HAP-1 (cell line): ENCODE measurements around the gene PLA2G2A.
"Not testable (repeated sequence)": the region's sequence is repeated elsewhere in the genome, so short reads cannot be mapped to it uniquely, and the experiment has no call there.

Source experiments
- DNase-seq, 2 experiments: peaks; one replicate each; pipeline ENCODE4 v3.0.0-alpha.2; 2016 to 2020; ENCODE audit warnings: low spot score in 2 of 2
- H3K27me3 ChIP-seq: fragments of 250-450 bp; sonication (Bioruptor Pico); 2 replicates; pipeline ENCODE4 v1.5.1; 2020; ENCODE audit warnings: low read depth, mild to moderate bottlenecking, moderate library complexity
- H3K36me3 ChIP-seq: fragments of 250-450 bp; sonication (Bioruptor Pico); replicated peaks from 2 replicates; pipeline ENCODE4 v1.5.1; 2020; ENCODE audit warnings: mild to moderate bottlenecking
- H3K4me1 ChIP-seq: fragments of 250-450 bp; sonication (Bioruptor Pico); 2 replicates; pipeline ENCODE4 v1.5.1; 2020; ENCODE audit warnings: mild to moderate bottlenecking
- H3K4me3 ChIP-seq: fragments of 250-450 bp; sonication (Bioruptor Pico); 2 replicates; pipeline ENCODE4 v1.5.1; 2020; ENCODE audit warnings: mild to moderate bottlenecking, moderate library complexity
- H3K9me3 ChIP-seq: fragments of 250-450 bp; sonication (Bioruptor Pico); 2 replicates; pipeline ENCODE4 v1.5.1; 2020; ENCODE audit warnings: mild to moderate bottlenecking, moderate library complexity
- in situ Hi-C: fragments of 300-500 bp; cut with MboI; formaldehyde crosslinking; loops from 3 replicates; pipeline ENCODE4 v1.14.3; 2020; ENCODE audit warnings: low sequenced_read_pairs, inconsistent platforms, mixed read lengths

The PLA2G2A gene

DNA sequence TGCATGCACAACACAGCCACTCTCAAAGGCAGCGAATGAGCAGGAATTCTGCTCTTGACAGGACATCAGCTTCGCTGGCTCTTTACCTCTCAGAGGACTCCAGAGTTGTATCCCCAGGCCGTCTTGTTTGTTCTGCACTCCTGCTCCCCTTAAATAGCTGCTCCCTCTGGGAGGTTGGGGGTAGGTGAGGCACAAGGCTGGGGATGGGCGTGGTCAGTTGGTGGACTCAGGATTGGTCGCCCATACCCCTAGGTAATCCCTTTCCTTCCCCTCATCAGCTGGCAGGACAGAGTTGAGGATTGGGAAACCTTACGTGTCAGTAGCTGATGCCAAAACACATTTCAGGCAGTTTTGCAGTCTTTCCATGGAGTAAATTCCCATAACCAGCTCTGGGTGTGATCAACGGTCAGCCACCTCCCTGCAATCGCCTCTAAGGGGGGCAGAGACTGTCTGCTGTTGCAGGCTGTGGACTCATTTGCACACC is at the start of gene PLA2G2A:
PLA2G2A (minus strand) TSS at position 125 of the 484 bp plus-strand sequence. CDS start 845 bp downstream, outside the sequence.
- in situ Hi-C loops: no loop called here
- Histone ChIP-seq H3K36me3 (no peaks in the 10 kb centered on the region), H3K27me3 (peaks cover 13% of the 10 kb centered on the region), H3K9me3 (no peaks in the 10 kb centered on the region), H3K4me3 (no peak within 1 kb of the TSS), H3K4me1 (no peaks in the 10 kb centered on the region)
- no peak for DNase-seq

- no peak for DNase-seq
- H3K9me3 ChIP-seq: no peaks in the 10 kb centered on the region
- H3K36me3 ChIP-seq: no peaks in the 10 kb centered on the region
- no peaks in the 10 kb centered on the region; the same call in 1 of the 2 replicates for H3K27me3 ChIP-seq
- H3K4me1 ChIP-seq: no peaks in the 10 kb centered on the region
- H3K4me3 ChIP-seq: no peak overlapping the region
- in situ Hi-C loops: no loop called here
Measured at GRCh38 chr1:20028726-20029125, 49.3 kb upstream of the PLA2G2A start.

GRCh38 chr1:20028125-20028524 is 48.7 kb upstream of the PLA2G2A start:
- Histone ChIP-seq H3K4me3 (no peak overlapping the region), H3K36me3 (no peaks in the 10 kb centered on the region), H3K4me1 (no peaks in the 10 kb centered on the region), H3K9me3 (no peaks in the 10 kb centered on the region), H3K27me3 (no peaks in the 10 kb centered on the region; the same call in 1 of the 2 replicates)
- DNase-seq: no peak
- in situ Hi-C loops: no loop called here

- H3K9me3 ChIP-seq: no peaks in the 10 kb centered on the region
- H3K4me3 ChIP-seq: no peak overlapping the region
- no peaks in the 10 kb centered on the region for H3K36me3 ChIP-seq
- no peaks in the 10 kb centered on the region for H3K27me3 ChIP-seq
- H3K4me1 ChIP-seq: no peaks in the 10 kb centered on the region
- no peak for DNase-seq
- in situ Hi-C loops: no loop called here
Measured at GRCh38 chr1:20017741-20018140, 38.3 kb upstream of the PLA2G2A start.

DNA sequence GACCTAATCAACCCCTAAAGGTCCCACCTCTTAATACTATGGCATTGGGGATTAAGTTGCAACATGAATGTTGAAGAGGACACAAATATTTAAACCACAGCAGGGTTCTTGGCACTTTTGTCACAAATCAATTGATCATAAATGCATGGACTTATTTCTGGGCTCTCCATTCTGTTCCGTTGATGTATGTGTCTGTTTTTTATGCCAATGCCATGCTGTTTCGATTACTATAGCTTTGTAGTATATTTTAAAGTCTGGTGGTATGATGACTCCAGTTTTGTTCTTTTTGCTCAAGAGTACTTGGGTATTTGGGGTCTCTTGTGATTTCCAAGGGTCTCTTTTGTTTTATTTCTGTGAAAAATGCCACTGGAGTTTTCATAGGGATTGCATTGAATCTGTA is 34.7 kb upstream of the PLA2G2A start:
- in situ Hi-C loops: no loop called here
- no peak for DNase-seq
- Histone ChIP-seq H3K9me3 (no peaks in the 10 kb centered on the region), H3K36me3 (no peaks in the 10 kb centered on the region), H3K27me3 (no peaks in the 10 kb centered on the region), H3K4me1 (no peaks in the 10 kb centered on the region), H3K4me3 (no peak overlapping the region)

- Histone ChIP-seq H3K9me3 (no peaks in the 10 kb centered on the region), H3K36me3 (no peaks in the 10 kb centered on the region), H3K4me3 (no peak overlapping the region), H3K4me1 (no peaks in the 10 kb centered on the region), H3K27me3 (no peaks in the 10 kb centered on the region)
- no peak for DNase-seq
- in situ Hi-C loops: no loop called here
Measured at GRCh38 chr1:20010016-20010415, 30.6 kb upstream of the PLA2G2A start.

GRCh38 chr1:20009212-20009611 is 29.8 kb upstream of the PLA2G2A start:
- in situ Hi-C loops: no loop called here
- no peaks in the 10 kb centered on the region for H3K36me3 ChIP-seq
- no peak for DNase-seq
- H3K27me3 ChIP-seq: no peaks in the 10 kb centered on the region
- H3K9me3 ChIP-seq: no peaks in the 10 kb centered on the region
- H3K4me1 ChIP-seq: no peaks in the 10 kb centered on the region
- H3K4me3 ChIP-seq: no peak overlapping the region

DNA sequence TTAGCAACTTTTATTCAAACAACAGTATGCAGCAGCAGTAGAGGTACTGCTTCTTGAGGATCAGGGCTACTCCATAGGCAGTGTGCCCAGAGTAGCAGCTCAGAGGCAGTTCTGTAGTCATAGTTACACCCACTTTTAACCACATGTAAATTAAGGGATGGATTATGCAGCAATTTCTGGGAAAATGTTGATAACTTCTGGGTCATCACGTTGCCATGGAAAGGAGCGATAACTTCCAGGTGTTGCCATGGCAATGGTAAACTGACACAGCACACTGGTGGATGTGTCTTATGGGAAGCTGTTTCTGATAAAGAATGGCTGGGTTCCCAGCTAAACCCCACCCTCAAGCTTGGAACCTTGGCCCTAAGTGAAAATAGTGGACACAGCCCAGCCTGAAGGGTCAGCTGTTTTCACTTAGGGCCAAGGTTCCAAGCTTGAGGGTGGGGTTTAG is 29.0 kb upstream of the PLA2G2A start:
- Histone ChIP-seq H3K4me1 (no peaks in the 10 kb centered on the region), H3K9me3 (no peaks in the 10 kb centered on the region), H3K36me3 (no peaks in the 10 kb centered on the region), H3K4me3 (no peak overlapping the region), H3K27me3 (no peaks in the 10 kb centered on the region)
- in situ Hi-C loops: no loop called here
- no peak for DNase-seq

GRCh38 chr1:19998823-19999222 is 19.4 kb upstream of the PLA2G2A start:
- in situ Hi-C loops, H3K9me3 ChIP-seq, H3K36me3 ChIP-seq, H3K4me1 ChIP-seq, DNase-seq, H3K4me3 ChIP-seq, H3K27me3 ChIP-seq: not testable (repeated sequence)

DNA sequence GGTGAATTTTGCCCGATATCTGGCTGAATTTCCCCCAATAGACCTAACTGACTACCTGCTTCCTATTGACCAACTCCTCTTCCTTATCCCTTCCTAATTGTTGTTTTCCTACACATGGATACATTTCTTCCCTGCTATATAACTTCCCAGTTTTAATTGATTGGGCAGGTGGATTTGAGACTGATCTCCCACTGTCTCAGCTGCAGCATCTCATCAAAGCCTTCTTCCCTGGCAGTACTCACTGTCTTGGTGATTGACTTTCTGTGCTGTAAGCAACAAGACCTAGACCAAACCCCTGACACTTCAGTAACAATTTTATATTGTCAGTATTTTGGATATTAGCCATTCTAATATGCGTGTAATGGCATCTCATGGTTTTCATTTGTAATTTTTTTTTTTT is 11.3 kb upstream of the PLA2G2A start:
- DNase-seq: no peak
- Histone ChIP-seq H3K36me3 (no peaks in the 10 kb centered on the region), H3K9me3 (no peaks in the 10 kb centered on the region), H3K4me3 (no peak overlapping the region), H3K4me1 (no peaks in the 10 kb centered on the region), H3K27me3 (0 out of 2 replicates have a peak, but pooled peaks cover 4% of the 10 kb centered on the region)
- in situ Hi-C loops: no loop called here

GRCh38 chr1:19990182-19990582 is 10.8 kb upstream of the PLA2G2A start:
- H3K27me3 ChIP-seq, H3K4me3 ChIP-seq, DNase-seq, in situ Hi-C loops, H3K9me3 ChIP-seq, H3K4me1 ChIP-seq, H3K36me3 ChIP-seq: not testable (repeated sequence)

DNA sequence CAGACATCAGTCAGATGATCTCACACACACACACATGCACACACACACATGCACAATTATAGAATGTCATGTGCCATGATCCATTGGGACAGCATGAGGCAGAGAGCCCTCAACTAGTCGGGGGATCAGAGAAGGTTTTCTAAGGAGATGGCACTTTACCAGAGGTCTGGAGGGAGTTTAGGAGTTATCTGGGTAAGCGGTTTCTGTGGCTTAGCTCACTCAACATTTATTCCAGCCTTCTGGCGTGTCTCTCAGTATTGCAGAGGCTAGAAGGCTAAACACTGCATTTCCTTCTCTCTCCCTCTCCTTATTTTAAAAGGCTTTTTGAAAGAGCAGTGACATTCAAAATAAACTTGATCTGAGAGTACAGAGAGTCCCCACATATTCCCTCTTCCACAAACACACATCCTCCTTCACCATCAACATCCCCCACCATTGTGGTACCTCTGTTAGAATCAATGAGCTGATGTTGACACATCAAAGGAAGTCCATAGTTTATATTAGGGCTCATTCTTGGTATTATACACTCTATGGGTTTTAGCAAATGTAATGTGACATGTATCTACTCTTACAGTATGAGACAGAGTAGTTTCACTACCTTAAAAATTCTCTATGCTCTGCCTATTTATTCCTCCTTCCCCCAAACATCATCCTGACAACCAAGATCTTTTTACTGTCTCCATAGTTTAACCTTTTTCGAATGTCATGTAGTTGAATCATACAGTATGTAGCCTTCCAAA is 9.0 kb upstream of the PLA2G2A start:
- in situ Hi-C loops: no loop called here
- Histone ChIP-seq H3K9me3 (no peaks in the 10 kb centered on the region), H3K27me3 (0 out of 2 replicates have a peak, but pooled peaks cover 4% of the 10 kb centered on the region), H3K4me1 (no peaks in the 10 kb centered on the region), H3K36me3 (no peaks in the 10 kb centered on the region), H3K4me3 (no peak overlapping the region)
- DNase-seq: no peak

DNA sequence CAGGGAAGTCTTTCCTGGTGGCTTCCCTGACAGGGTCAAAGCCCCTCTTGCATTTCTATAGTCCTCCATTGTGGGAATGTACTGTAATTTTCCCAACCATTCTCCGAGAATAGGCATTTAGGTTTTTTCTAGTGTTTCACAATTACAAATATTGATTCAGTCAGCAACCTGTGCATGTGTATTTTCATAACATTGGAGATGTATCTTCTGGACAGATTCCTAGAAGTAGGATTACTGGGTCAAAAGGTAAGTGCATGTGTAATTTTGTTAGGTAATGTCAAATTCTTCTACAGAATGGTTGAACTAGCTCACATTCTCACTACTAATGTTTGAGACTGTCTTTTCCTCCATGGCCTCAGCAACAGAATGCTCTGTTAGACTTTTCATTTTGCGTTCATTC is 8.3 kb upstream of the PLA2G2A start:
- H3K4me3 ChIP-seq: no peak overlapping the region
- H3K36me3 ChIP-seq: no peaks in the 10 kb centered on the region
- in situ Hi-C loops: no loop called here
- 0 out of 2 replicates have a peak, but pooled peaks cover 9% of the 10 kb centered on the region for H3K27me3 ChIP-seq
- DNase-seq: no peak
- H3K4me1 ChIP-seq: no peaks in the 10 kb centered on the region
- no peaks in the 10 kb centered on the region for H3K9me3 ChIP-seq

GRCh38 chr1:19984409-19985016 is 5.1 kb upstream of the PLA2G2A start:
- in situ Hi-C loops, H3K4me1 ChIP-seq, DNase-seq, H3K36me3 ChIP-seq, H3K4me3 ChIP-seq, H3K9me3 ChIP-seq: not testable (repeated sequence)
- peaks cover 17% of the 10 kb centered on the region for H3K27me3 ChIP-seq
